ENCODE measurements around the gene TMEM107. TPM values are rescaled to one million over a fixed set of nuclear protein-coding genes. Genes with fewer than 3 reads are reported as not detected.
"Not testable (repeated sequence)": the region's sequence is repeated elsewhere in the genome, so short reads cannot be mapped to it uniquely, and the experiment has no call there.

Gene TMEM107
- total RNA-seq, 1 experiment from 2014 or later: 30.1 TPM

DNA sequence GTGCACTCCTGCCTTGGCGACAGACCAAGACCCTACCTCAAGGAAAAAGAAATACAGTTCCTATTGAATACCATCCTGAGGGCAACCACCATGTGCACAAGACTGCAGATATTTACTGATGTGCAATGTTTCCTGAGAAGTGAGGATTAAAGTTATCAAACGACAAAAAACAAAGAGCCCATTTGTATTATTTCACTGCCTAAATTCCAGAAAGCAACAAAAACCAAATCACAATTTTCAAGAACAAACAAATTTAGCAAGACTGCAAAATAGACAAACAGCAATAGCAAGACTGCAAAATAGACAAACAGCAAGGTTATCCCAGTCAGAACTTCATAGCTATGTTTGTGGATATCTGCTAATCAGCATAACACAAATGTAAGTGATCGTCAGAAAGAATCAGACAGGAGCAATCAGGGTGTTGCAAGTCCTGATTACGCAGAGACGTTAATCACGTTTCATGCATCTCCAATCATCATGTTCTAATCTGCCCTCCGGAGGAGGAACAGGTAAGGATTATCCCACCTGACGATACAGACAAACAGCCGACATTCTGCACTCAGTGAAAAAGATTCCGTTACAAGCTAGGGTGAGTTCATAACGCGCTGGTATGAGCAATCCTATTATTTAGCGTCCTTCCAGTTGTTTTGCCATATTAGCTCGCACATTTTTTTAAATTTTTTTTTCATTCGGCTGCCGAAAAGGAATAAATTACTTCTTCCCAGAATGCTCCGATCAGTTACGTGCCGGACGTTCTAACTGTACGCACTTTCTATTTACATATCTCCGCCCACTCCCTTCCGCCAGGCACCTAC lies 2.9 kb downstream of the TMEM107 start (continued):
- TF ChIP-seq CEBPB (IDR thresholded peaks at IDR 0.05; ENCODE audit: low read depth) (peak; percentile 96), SP1 (IDR thresholded peaks at IDR 0.05; ENCODE audit: low read depth) (peak; percentile 93), POLR2A (IDR thresholded peaks at IDR 0.05; ENCODE audit: borderline replicate concordance, extremely low read depth, insufficient read depth, insufficient read length) (peak; percentile 100), SIN3A (IDR thresholded peaks at IDR 0.05; ENCODE audit: low read depth) (peak; percentile 100), ZFX (IDR thresholded peaks at IDR 0.05) (no peak), JUND (IDR thresholded peaks at IDR 0.05) (peak; percentile 96)

DNA sequence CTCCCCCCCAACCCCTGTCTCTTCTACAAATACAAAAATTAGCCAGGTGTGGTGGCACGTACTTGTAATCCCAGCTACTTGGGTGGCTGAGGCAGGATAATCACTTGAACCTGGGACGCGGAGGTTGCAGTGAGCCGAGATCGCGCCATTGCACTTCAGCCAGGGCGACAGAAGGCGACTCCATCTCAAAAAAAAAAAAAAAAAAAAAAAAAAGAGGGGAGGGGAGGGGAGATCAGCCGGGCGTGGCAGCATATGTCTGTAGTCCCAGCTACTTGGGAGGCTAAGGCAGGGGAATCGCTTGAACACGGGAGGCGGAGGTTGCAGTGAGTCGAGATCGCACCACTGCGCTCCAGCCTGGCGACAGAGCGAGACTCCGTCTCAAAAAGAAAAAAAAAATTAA lies 6.0 kb downstream of the TMEM107 start:
- peaks cover 13 to 26% of the 10 kb centered on the region in 2 experiments for H3K4me1 ChIP-seq (ENCODE audit: control insufficient read depth in 1 of 2, insufficient read depth in 2 of 2, low read length in 2 of 2)
- not testable (repeated sequence) for ATAC-seq

DNA sequence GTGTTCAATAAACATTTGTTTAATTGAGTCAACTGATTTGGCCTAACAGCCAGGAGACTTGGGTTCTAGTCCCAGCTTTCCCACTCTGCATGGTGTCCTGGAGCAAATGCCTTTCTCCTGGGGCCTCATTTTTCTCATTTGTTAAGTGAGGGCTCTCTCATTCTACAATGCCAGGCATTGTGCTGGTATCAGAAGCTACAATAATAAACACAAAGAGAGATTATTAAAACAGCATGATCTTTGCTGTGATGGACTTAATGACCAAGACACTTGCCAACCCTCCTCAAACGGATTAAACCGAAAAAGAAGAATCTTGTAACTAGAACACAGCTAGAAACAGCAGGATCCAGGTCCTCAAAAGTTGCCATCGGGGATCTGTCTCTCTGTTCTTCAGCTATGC lies 8.7 kb downstream of the TMEM107 start:
- H4K20me1 ChIP-seq (ENCODE audit: insufficient read depth): no peaks in the 10 kb centered on the region
- CTCF ChIA-PET: interaction anchor here (1.3 kb wide), 1 partner anchor 48 kb away, joined by 3 read pairs; no protein-coding TSS in a partner anchor
- no TSS peak for BruUV-seq (replicated peaks)
- no peak overlapping the region for H3K4me3 ChIP-seq (replicated peaks in 1 of 2; ENCODE audit: low read depth in 1 of 2, low read length in 2 of 2)
- DNase-seq (ENCODE audit: low read depth, low spot score): no peak
- intact Hi-C loops (cut with micrococcal nuclease): no loop called here
- no peak overlapping the region for H3K9ac ChIP-seq (ENCODE audit: low read length)
- no peaks in the 10 kb centered on the region for H3K36me3 ChIP-seq (ENCODE audit: control insufficient read depth in 1 of 2, insufficient read depth in 2 of 2, low read length in 2 of 2)
- H3K27me3 ChIP-seq (ENCODE audit: insufficient read depth, low read length): no peaks in the 10 kb centered on the region
- TF ChIP-seq SRF (IDR thresholded peaks at IDR 0.05; ENCODE audit: low read depth) (no peak), YY1 (IDR thresholded peaks at IDR 0.05; ENCODE audit: extremely low read depth, insufficient replicate concordance, low read depth, low read length) (no peak), RAD21 (IDR thresholded peaks at IDR 0.05; ENCODE audit: low read depth) (no peak), JUND (IDR thresholded peaks at IDR 0.05) (no peak)
- no peak overlapping the region for H3K4me2 ChIP-seq (ENCODE audit: low read length)
- RAD21 ChIA-PET (ENCODE audit: low non-redundant PET in 1 of 2, low total read pairs in 2 of 2, uncharacterized antibody in 2 of 2, unreplicated experiment in 2 of 2): no interaction called here
- H3K79me2 ChIP-seq (ENCODE audit: insufficient read depth, low read length): peaks cover 1% of the 10 kb centered on the region; the same call in 1 of the 2 replicates
- H3K9me3 ChIP-seq (ENCODE audit: control insufficient read depth in 1 of 2, insufficient read depth in 1 of 2, low read depth in 1 of 2, low read length in 2 of 2): no peaks in the 10 kb centered on the region
- no peaks in the 10 kb centered on the region for H3K9me2 ChIP-seq (ENCODE audit: insufficient read depth)
- peaks cover 22 to 25% of the 10 kb centered on the region in 2 experiments for H3K4me1 ChIP-seq (ENCODE audit: control insufficient read depth in 1 of 2, insufficient read depth in 2 of 2, low read length in 2 of 2)
- H2AFZ ChIP-seq (ENCODE audit: low read depth, low read length, poor library complexity, severe bottlenecking): no peak overlapping the region
- POLR2A ChIA-PET: interaction anchor here (0.6 kb wide), 1 partner anchor 18 kb away, joined by 3 read pairs; no protein-coding TSS in a partner anchor
- H3K27ac ChIP-seq (ENCODE audit: low read depth, low read length): no peak overlapping the region
- ATAC-seq: no peak

More for the DNA sequence above, 6.0 kb downstream of the TMEM107 start:
- H3K36me3 ChIP-seq (ENCODE audit: control insufficient read depth in 1 of 2, insufficient read depth in 2 of 2, low read length in 2 of 2); H3K4me2 ChIP-seq (ENCODE audit: low read length); H3K9me2 ChIP-seq (ENCODE audit: insufficient read depth); H3K4me3 ChIP-seq (replicated peaks in 1 of 2; ENCODE audit: low read depth in 1 of 2, low read length in 2 of 2); H4K20me1 ChIP-seq (ENCODE audit: insufficient read depth); RAD21 ChIA-PET (ENCODE audit: low non-redundant PET in 1 of 2, low total read pairs in 2 of 2, uncharacterized antibody in 2 of 2, unreplicated experiment in 2 of 2); H3K27me3 ChIP-seq (ENCODE audit: insufficient read depth, low read length); H3K9me3 ChIP-seq (ENCODE audit: control insufficient read depth in 1 of 2, insufficient read depth in 1 of 2, low read depth in 1 of 2, low read length in 2 of 2); H3K27ac ChIP-seq (ENCODE audit: low read depth, low read length); H2AFZ ChIP-seq (ENCODE audit: low read depth, low read length, poor library complexity, severe bottlenecking); BruUV-seq (replicated peaks); intact Hi-C loops (cut with micrococcal nuclease); H3K9ac ChIP-seq (ENCODE audit: low read length); H3K79me2 ChIP-seq (ENCODE audit: insufficient read depth, low read length); DNase-seq (ENCODE audit: low read depth, low spot score): not testable (repeated sequence)
- ChIA-PET POLR2A (interaction anchor here (4.0 kb wide), 1 partner anchor 17 kb away, joined by 60 read pairs; no protein-coding TSS in a partner anchor), CTCF (interaction anchor here (1.6 kb wide), 1 partner anchor 12 kb away, joined by 4 read pairs; no protein-coding TSS in a partner anchor)
